ENCODE data around the gene KCND3.

The KCND3 gene

DNA sequence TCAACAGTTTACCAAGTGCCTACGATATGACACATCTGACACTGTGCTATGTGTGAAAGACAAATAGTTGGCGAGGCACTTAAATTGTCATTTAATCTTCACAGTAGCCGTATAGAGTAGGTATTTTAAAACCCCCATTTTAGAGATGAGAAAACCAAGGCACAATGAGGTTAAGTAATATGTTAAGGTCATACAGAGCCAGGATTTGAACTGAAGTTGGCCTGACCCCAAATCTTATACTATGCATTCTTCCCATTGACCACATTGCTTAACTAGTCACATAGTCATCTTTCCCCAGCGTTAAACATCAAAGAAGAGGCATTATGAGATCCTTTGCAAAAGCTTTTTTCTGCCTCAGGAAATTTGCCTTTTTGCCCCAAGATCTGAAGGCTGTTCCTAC, 254.1 kb downstream of the KCND3 start:
- no peak overlapping the region for H3K27ac ChIP-seq (ENCODE audit: extremely low read depth, low read depth, low read length)
- CTCF ChIA-PET = interaction anchor here (1.4 to 6.0 kb wide), 6 partner anchors 10 to 227 kb away, joined by 3 to 44 read pairs (median 6); no protein-coding TSS in a partner anchor
- POLR2A ChIA-PET = interaction anchor here (1.0 kb wide), 1 partner anchor 20 kb away, joined by 3 read pairs; no protein-coding TSS in a partner anchor
- H3K4me1 ChIP-seq (ENCODE audit: control insufficient read depth, insufficient read depth, low read length) = peaks cover 21% of the 10 kb centered on the region
- H3K36me3 ChIP-seq (ENCODE audit: control insufficient read depth in 2 of 2, insufficient read depth in 1 of 2, low read length in 2 of 2) = no peaks in the 10 kb centered on the region
- H3K9me3 ChIP-seq (ENCODE audit: control insufficient read depth, insufficient read depth, low read depth, low read length) = no peaks in the 10 kb centered on the region
- no peak for TF ChIP-seq ZNF302 (tag by site-specific recombination; IDR thresholded peaks at IDR 0.05; ENCODE audit: low read depth)
- no peak for TF ChIP-seq ZSCAN16 (tag by site-specific recombination; IDR thresholded peaks at IDR 0.05)
- TF ChIP-seq KLF7 (tag by site-specific recombination; IDR thresholded peaks at IDR 0.05; ENCODE audit: borderline replicate concordance) = no peak
- no peak for TF ChIP-seq KLF9 (tag by site-specific recombination; IDR thresholded peaks at IDR 0.05; ENCODE audit: low read depth)
- no peak for TF ChIP-seq ZNF341 (tag by site-specific recombination; IDR thresholded peaks at IDR 0.05; ENCODE audit: low read depth)
- no peak for TF ChIP-seq ZNF473 (tag by site-specific recombination; IDR thresholded peaks at IDR 0.05)
- no peak for TF ChIP-seq ZNF239 (tag by site-specific recombination; IDR thresholded peaks at IDR 0.05)
- TF ChIP-seq SETDB1 (IDR thresholded peaks at IDR 0.05; ENCODE audit: insufficient read length, low read length) = no peak
- TF ChIP-seq ZFHX2 (tag by site-specific recombination; conservative IDR thresholded peaks at IDR 0.05) = no peak
- no peak for TF ChIP-seq ZSCAN4 (tag by site-specific recombination; IDR thresholded peaks at IDR 0.05)
- no peak for TF ChIP-seq ZNF658 (tag by site-specific recombination; IDR thresholded peaks at IDR 0.05)
- no peak overlapping the region for H3K4me3 ChIP-seq (ENCODE audit: low read depth, low read length)

DNA sequence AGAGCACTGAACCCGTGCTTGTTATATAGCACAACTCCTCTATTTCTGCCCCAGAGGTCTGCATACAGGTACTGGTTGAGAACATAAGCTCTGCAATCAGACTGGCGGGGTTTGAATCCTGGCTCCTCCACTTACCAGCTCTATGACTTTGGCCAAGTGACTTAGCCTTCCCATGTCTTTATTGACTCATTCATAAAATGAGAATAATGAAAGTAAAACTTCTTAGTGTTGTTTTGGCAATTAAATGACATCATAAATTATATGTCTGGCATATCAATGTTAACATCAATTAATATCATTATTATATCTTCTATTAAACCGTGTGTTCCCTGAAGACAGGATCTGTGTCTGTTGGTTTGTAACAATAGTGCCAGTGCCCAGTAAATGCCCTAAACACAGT, 254.6 kb downstream of the KCND3 start:
- CTCF ChIA-PET = interaction anchor here (1.4 to 6.0 kb wide), 3 partner anchors 11 to 21 kb away, joined by 3 to 44 read pairs (median 4); no protein-coding TSS in a partner anchor
- H3K4me1 ChIP-seq (ENCODE audit: control insufficient read depth, insufficient read depth, low read length) = peaks cover 21% of the 10 kb centered on the region

GRCh38 chr1:111734426-111734825, 255.0 kb downstream of the KCND3 start:
- no peak overlapping the region for H3K4me3 ChIP-seq (ENCODE audit: low read depth, low read length)
- H3K4me1 ChIP-seq (ENCODE audit: control insufficient read depth, insufficient read depth, low read length) = peaks cover 21% of the 10 kb centered on the region
- ChIA-PET POLR2A (no interaction called here), CTCF (interaction anchor here (0.6 to 6.0 kb wide), 3 partner anchors 17 to 259 kb away, joined by 4 to 44 read pairs (median 4); no protein-coding TSS in a partner anchor)
- no peaks in the 10 kb centered on the region for H3K9me3 ChIP-seq (ENCODE audit: control insufficient read depth, insufficient read depth, low read depth, low read length)
- no peak overlapping the region for H3K27ac ChIP-seq (ENCODE audit: extremely low read depth, low read depth, low read length)
- no peaks in the 10 kb centered on the region for H3K36me3 ChIP-seq (ENCODE audit: control insufficient read depth in 2 of 2, insufficient read depth in 1 of 2, low read length in 2 of 2)
- TF ChIP-seq TRIM28 (IDR thresholded peaks at IDR 0.05; ENCODE audit: borderline replicate concordance, low read length) = no peak
- TF ChIP-seq KLF16 (tag by site-specific recombination; IDR thresholded peaks at IDR 0.05) = no peak
- TF ChIP-seq ZNF747 (tag by site-specific recombination; IDR thresholded peaks at IDR 0.05) = no peak
- TF ChIP-seq ZNF571 (tag by site-specific recombination; IDR thresholded peaks at IDR 0.05) = no peak
- TF ChIP-seq ZNF398 (tag by site-specific recombination; IDR thresholded peaks at IDR 0.05) = no peak
- TF ChIP-seq, protein P1, sequence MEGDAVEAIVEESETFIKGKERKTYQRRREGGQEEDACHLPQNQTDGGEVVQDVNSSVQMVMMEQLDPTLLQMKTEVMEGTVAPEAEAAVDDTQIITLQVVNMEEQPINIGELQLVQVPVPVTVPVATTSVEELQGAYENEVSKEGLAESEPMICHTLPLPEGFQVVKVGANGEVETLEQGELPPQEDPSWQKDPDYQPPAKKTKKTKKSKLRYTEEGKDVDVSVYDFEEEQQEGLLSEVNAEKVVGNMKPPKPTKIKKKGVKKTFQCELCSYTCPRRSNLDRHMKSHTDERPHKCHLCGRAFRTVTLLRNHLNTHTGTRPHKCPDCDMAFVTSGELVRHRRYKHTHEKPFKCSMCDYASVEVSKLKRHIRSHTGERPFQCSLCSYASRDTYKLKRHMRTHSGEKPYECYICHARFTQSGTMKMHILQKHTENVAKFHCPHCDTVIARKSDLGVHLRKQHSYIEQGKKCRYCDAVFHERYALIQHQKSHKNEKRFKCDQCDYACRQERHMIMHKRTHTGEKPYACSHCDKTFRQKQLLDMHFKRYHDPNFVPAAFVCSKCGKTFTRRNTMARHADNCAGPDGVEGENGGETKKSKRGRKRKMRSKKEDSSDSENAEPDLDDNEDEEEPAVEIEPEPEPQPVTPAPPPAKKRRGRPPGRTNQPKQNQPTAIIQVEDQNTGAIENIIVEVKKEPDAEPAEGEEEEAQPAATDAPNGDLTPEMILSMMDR (tag by site-specific recombination; IDR thresholded peaks at IDR 0.05) = no peak
- TF ChIP-seq ZNF629 (tag by site-specific recombination; IDR thresholded peaks at IDR 0.05) = no peak
- TF ChIP-seq TCF7L2 (IDR thresholded peaks at IDR 0.05; ENCODE audit: borderline replicate concordance, low read depth, low read length) = no peak

More for the DNA sequence above, 254.6 kb downstream of the KCND3 start:
- H3K4me3 ChIP-seq (ENCODE audit: low read depth, low read length) = no peak overlapping the region
- no peak overlapping the region for H3K27ac ChIP-seq (ENCODE audit: extremely low read depth, low read depth, low read length)
- TF ChIP-seq ZNF132 (tag by site-specific recombination; IDR thresholded peaks at IDR 0.05; ENCODE audit: borderline replicate concordance) = no peak
- no peak for TF ChIP-seq HOXA7 (CRISPR knock-in tag; IDR thresholded peaks at IDR 0.05; ENCODE audit: borderline replicate concordance)
- TF ChIP-seq, protein P2, sequence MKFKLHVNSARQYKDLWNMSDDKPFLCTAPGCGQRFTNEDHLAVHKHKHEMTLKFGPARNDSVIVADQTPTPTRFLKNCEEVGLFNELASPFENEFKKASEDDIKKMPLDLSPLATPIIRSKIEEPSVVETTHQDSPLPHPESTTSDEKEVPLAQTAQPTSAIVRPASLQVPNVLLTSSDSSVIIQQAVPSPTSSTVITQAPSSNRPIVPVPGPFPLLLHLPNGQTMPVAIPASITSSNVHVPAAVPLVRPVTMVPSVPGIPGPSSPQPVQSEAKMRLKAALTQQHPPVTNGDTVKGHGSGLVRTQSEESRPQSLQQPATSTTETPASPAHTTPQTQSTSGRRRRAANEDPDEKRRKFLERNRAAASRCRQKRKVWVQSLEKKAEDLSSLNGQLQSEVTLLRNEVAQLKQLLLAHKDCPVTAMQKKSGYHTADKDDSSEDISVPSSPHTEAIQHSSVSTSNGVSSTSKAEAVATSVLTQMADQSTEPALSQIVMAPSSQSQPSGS (tag by site-specific recombination; IDR thresholded peaks at IDR 0.05; ENCODE audit: low read depth) = peak; percentile 69; the same call in 1 of the 2 replicates
- H3K36me3 ChIP-seq (ENCODE audit: control insufficient read depth in 2 of 2, insufficient read depth in 1 of 2, low read length in 2 of 2) = no peaks in the 10 kb centered on the region
- no peaks in the 10 kb centered on the region for H3K9me3 ChIP-seq (ENCODE audit: control insufficient read depth, insufficient read depth, low read depth, low read length)
- POLR2A ChIA-PET = no interaction called here
